ENCODE results near the gene TOLLIP.
A peak's percentile ranks its signal among the peaks of the same experiment; 100 is the strongest.

TOLLIP gene

GRCh38 chr11:1292644-1293618 lies 16.5 kb downstream of the TOLLIP start:
- H3K27ac ChIP-seq (replicated peaks; ENCODE audit: low read length), result no peak overlapping the region
- H3K14ac ChIP-seq (ENCODE audit: low read length), result peak overlapping the region; percentile 31
- DNase-seq (ENCODE audit: low spot score), result no peak
- WGBS, 2 donors (ENCODE audit: extremely low coverage in 2 of 2, insufficient read length in 2 of 2, insufficient replicate concordance in 1 of 2), result no CpG with 5 or more reads among the region's 43 CpGs
- no peaks in the 10 kb centered on the region for H3K4me1 ChIP-seq (ENCODE audit: control insufficient read depth in 2 of 2, insufficient read depth in 1 of 2, low read depth in 1 of 2, low read length in 2 of 2)
- H2AK5ac ChIP-seq (ENCODE audit: low read depth, low read length), result peak overlapping the region; percentile 46
- no peak overlapping the region for H3K4me2 ChIP-seq (ENCODE audit: insufficient read depth, low read length, poor library complexity, severe bottlenecking)
- peak overlapping the region in 1 of 2 donors; percentile 42 for H3K4me3 ChIP-seq (ENCODE audit: low read length in 2 of 2)
- no peak overlapping the region for H3K4ac ChIP-seq (ENCODE audit: low read length)
- no peaks in the 10 kb centered on the region for H3K9me3 ChIP-seq (replicated peaks in 1 of 2; ENCODE audit: control insufficient read depth in 2 of 2, insufficient read depth in 1 of 2, low read depth in 1 of 2, low read length in 2 of 2)
- no peak overlapping the region for H2AFZ ChIP-seq (ENCODE audit: low read length)
- H2BK120ac ChIP-seq (ENCODE audit: low read depth, low read length), result no peak overlapping the region
- H3K27me3 ChIP-seq (ENCODE audit: control insufficient read depth in 3 of 3, insufficient read depth in 3 of 3, low read depth in 1 of 3, low read length in 3 of 3), result no peaks in the 10 kb centered on the region
- H3K9ac ChIP-seq (ENCODE audit: low read depth, low read length, poor library complexity), result peak overlapping the region; percentile 5
- no peak overlapping the region for H2BK12ac ChIP-seq (ENCODE audit: low read length)
- peak overlapping the region; percentile 72 for H4K91ac ChIP-seq (ENCODE audit: low read depth, low read length, poor library complexity)
- H3K23ac ChIP-seq (ENCODE audit: low read depth, low read length, poor library complexity), result peak overlapping the region; percentile 43
- peaks cover 29% of the 10 kb centered on the region for H3K79me1 ChIP-seq (ENCODE audit: low read depth, low read length)
- peak overlapping the region; percentile 24 for H2BK5ac ChIP-seq (ENCODE audit: low read length)
- peak overlapping the region; percentile 28 for H3K18ac ChIP-seq (ENCODE audit: low read length)
- H3K36me3 ChIP-seq (replicated peaks in 1 of 2; ENCODE audit: control insufficient read depth in 2 of 2, insufficient read depth in 2 of 2, low read length in 2 of 2), result peaks cover 26 to 67% of the 10 kb centered on the region in 2 donors
- no peak overlapping the region for H2BK15ac ChIP-seq (ENCODE audit: low read length)
- H4K8ac ChIP-seq (ENCODE audit: low read depth, low read length), result no peak overlapping the region

GRCh38 chr11:1292018-1292643 lies 17.3 kb downstream of the TOLLIP start:
- H3K27me3 ChIP-seq (ENCODE audit: control insufficient read depth in 3 of 3, insufficient read depth in 3 of 3, low read depth in 1 of 3, low read length in 3 of 3), result no peaks in the 10 kb centered on the region
- H3K27ac ChIP-seq (replicated peaks; ENCODE audit: low read length), result no peak overlapping the region
- peak overlapping the region; percentile 5 for H3K9ac ChIP-seq (ENCODE audit: low read depth, low read length, poor library complexity)
- no peak overlapping the region for H2BK5ac ChIP-seq (ENCODE audit: low read length)
- H3K18ac ChIP-seq (ENCODE audit: low read length), result no peak overlapping the region
- H3K36me3 ChIP-seq (replicated peaks in 1 of 2; ENCODE audit: control insufficient read depth in 2 of 2, insufficient read depth in 2 of 2, low read length in 2 of 2), result peaks cover 25 to 60% of the 10 kb centered on the region in 2 donors
- no peak overlapping the region for H3K14ac ChIP-seq (ENCODE audit: low read length)
- peaks cover 26% of the 10 kb centered on the region for H3K79me1 ChIP-seq (ENCODE audit: low read depth, low read length)
- peak overlapping the region in 1 of 2 donors; percentile 42 for H3K4me3 ChIP-seq (ENCODE audit: low read length in 2 of 2)
- H2AFZ ChIP-seq (ENCODE audit: low read length), result no peak overlapping the region
- no peak for DNase-seq (ENCODE audit: low spot score)
- H3K23ac ChIP-seq (ENCODE audit: low read depth, low read length, poor library complexity), result peak overlapping the region; percentile 23
- H2BK15ac ChIP-seq (ENCODE audit: low read length), result no peak overlapping the region
- no peak overlapping the region for H3K4me2 ChIP-seq (ENCODE audit: insufficient read depth, low read length, poor library complexity, severe bottlenecking)
- no peak overlapping the region for H4K8ac ChIP-seq (ENCODE audit: low read depth, low read length)
- no peak overlapping the region for H2BK12ac ChIP-seq (ENCODE audit: low read length)
- no peak overlapping the region for H3K4ac ChIP-seq (ENCODE audit: low read length)
- no peak overlapping the region for H2AK5ac ChIP-seq (ENCODE audit: low read depth, low read length)
- no peaks in the 10 kb centered on the region for H3K9me3 ChIP-seq (replicated peaks in 1 of 2; ENCODE audit: control insufficient read depth in 2 of 2, insufficient read depth in 1 of 2, low read depth in 1 of 2, low read length in 2 of 2)
- H4K91ac ChIP-seq (ENCODE audit: low read depth, low read length, poor library complexity), result no peak overlapping the region
- H2BK120ac ChIP-seq (ENCODE audit: low read depth, low read length), result no peak overlapping the region
- no CpG with 5 or more reads among the region's 10 CpGs for WGBS, 2 donors (ENCODE audit: extremely low coverage in 2 of 2, insufficient read length in 2 of 2, insufficient replicate concordance in 1 of 2)
- H3K4me1 ChIP-seq (ENCODE audit: control insufficient read depth in 2 of 2, insufficient read depth in 1 of 2, low read depth in 1 of 2, low read length in 2 of 2), result no peaks in the 10 kb centered on the region

- H3K18ac ChIP-seq (ENCODE audit: low read length), result no peak overlapping the region
- no peak overlapping the region for H3K4ac ChIP-seq (ENCODE audit: low read length)
- peaks cover 23% of the 10 kb centered on the region for H3K79me1 ChIP-seq (ENCODE audit: low read depth, low read length)
- H3K9me3 ChIP-seq (replicated peaks in 1 of 2; ENCODE audit: control insufficient read depth in 2 of 2, insufficient read depth in 1 of 2, low read depth in 1 of 2, low read length in 2 of 2), result no peaks in the 10 kb centered on the region
- H2BK120ac ChIP-seq (ENCODE audit: low read depth, low read length), result no peak overlapping the region
- DNase-seq (ENCODE audit: low spot score), result no peak
- H2BK15ac ChIP-seq (ENCODE audit: low read length), result no peak overlapping the region
- no peak overlapping the region for H2AFZ ChIP-seq (ENCODE audit: low read length)
- peak overlapping the region; percentile 21 for H3K14ac ChIP-seq (ENCODE audit: low read length)
- H4K8ac ChIP-seq (ENCODE audit: low read depth, low read length), result no peak overlapping the region
- H3K27me3 ChIP-seq (ENCODE audit: control insufficient read depth in 3 of 3, insufficient read depth in 3 of 3, low read depth in 1 of 3, low read length in 3 of 3), result no peaks in the 10 kb centered on the region
- no CpG with 5 or more reads among the region's 46 CpGs for WGBS, 2 donors (ENCODE audit: extremely low coverage in 2 of 2, insufficient read length in 2 of 2, insufficient replicate concordance in 1 of 2)
- H3K4me2 ChIP-seq (ENCODE audit: insufficient read depth, low read length, poor library complexity, severe bottlenecking), result no peak overlapping the region
- H3K9ac ChIP-seq (ENCODE audit: low read depth, low read length, poor library complexity), result peak overlapping the region; percentile 44
- peaks cover 31 to 67% of the 10 kb centered on the region in 2 donors for H3K36me3 ChIP-seq (replicated peaks in 1 of 2; ENCODE audit: control insufficient read depth in 2 of 2, insufficient read depth in 2 of 2, low read length in 2 of 2)
- H3K27ac ChIP-seq (replicated peaks; ENCODE audit: low read length), result no peak overlapping the region
- H2BK12ac ChIP-seq (ENCODE audit: low read length), result no peak overlapping the region
- H3K4me1 ChIP-seq (ENCODE audit: control insufficient read depth in 2 of 2, insufficient read depth in 1 of 2, low read depth in 1 of 2, low read length in 2 of 2), result no peaks in the 10 kb centered on the region
- no peak overlapping the region for H2BK5ac ChIP-seq (ENCODE audit: low read length)
- no peak overlapping the region for H4K91ac ChIP-seq (ENCODE audit: low read depth, low read length, poor library complexity)
- H2AK5ac ChIP-seq (ENCODE audit: low read depth, low read length), result no peak overlapping the region
- no peak overlapping the region for H3K4me3 ChIP-seq (ENCODE audit: low read length in 2 of 2)
- H3K23ac ChIP-seq (ENCODE audit: low read depth, low read length, poor library complexity), result peak overlapping the region; percentile 85
Observed at GRCh38 chr11:1291295-1292017, 18.0 kb downstream of the TOLLIP start.
